ENCODE measurements around the gene CCDC85A. TPM values are rescaled to one million over a fixed set of nuclear protein-coding genes. Genes with fewer than 3 reads are reported as not detected.

The CCDC85A gene
- total RNA-seq, 1 donor from 2014 or later: not detected

DNA sequence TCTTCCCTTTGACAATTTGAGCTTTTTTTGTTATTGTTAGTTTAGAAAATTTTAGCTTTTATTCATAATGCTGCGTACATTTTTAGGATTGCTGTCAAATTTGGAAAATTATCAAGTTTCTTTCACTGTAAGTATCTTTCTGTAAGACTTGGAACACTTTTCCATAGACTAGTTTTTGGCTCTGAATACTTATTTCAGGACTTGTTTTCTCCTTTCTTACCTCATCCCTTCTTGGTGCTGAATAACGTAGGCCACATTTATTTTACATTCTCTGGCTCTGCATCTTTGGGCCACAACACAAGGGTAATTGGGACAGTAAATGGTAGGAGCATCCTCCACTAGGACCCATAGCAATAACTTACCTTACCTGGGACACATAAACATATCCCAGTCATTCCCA, 85.1 kb downstream of the CCDC85A start:
- DNase-seq (no peak), ATAC-seq (ENCODE audit: low read depth) (no peak)
- no peaks in the 10 kb centered on the region for H3K36me3 Mint-ChIP-seq (ENCODE audit: low read depth)
- no peaks in the 10 kb centered on the region for H3K9me3 Mint-ChIP-seq
- no peaks in the 10 kb centered on the region for H3K27me3 Mint-ChIP-seq
- no peaks in the 10 kb centered on the region for H3K4me1 Mint-ChIP-seq
- no peak overlapping the region for H3K27ac Mint-ChIP-seq
- ChIA-PET POLR2A (no interaction called here), CTCF (no interaction called here)
- TF ChIP-seq, protein P1, sequence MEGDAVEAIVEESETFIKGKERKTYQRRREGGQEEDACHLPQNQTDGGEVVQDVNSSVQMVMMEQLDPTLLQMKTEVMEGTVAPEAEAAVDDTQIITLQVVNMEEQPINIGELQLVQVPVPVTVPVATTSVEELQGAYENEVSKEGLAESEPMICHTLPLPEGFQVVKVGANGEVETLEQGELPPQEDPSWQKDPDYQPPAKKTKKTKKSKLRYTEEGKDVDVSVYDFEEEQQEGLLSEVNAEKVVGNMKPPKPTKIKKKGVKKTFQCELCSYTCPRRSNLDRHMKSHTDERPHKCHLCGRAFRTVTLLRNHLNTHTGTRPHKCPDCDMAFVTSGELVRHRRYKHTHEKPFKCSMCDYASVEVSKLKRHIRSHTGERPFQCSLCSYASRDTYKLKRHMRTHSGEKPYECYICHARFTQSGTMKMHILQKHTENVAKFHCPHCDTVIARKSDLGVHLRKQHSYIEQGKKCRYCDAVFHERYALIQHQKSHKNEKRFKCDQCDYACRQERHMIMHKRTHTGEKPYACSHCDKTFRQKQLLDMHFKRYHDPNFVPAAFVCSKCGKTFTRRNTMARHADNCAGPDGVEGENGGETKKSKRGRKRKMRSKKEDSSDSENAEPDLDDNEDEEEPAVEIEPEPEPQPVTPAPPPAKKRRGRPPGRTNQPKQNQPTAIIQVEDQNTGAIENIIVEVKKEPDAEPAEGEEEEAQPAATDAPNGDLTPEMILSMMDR (IDR thresholded peaks at IDR 0.05): no peak
- H3K4me3 Mint-ChIP-seq: no peak overlapping the region
- intact Hi-C loops (cut with micrococcal nuclease): no loop called here

DNA sequence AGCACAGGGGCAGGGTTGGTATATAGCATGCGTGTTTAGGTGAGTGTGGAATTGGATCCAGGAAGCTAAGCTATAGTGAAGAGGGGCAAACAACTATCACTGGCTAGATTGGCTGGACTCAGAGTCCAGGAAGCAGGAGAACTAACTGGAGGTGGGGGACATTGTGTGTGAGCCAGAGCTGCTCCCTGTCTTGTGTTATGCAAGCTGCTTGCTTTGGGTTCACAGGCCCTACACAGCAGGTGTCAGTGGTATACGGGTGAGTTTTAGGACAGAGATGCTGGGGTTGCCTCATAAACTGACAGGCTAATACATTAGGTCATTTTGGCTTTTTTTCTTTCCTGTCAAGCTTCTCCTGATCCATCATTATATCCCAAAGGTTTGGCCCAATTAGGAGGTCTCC, 87.5 kb downstream of the CCDC85A start:
- intact Hi-C loops (cut with micrococcal nuclease): no loop called here
- ATAC-seq (ENCODE audit: low read depth) (no peak), DNase-seq (no peak)
- TF ChIP-seq, protein P1 (IDR thresholded peaks at IDR 0.05): no peak
- ChIA-PET CTCF (no interaction called here), POLR2A (no interaction called here)
- Mint-ChIP-seq H3K9me3 (no peaks in the 10 kb centered on the region), H3K27me3 (no peaks in the 10 kb centered on the region), H3K36me3 (ENCODE audit: low read depth) (no peaks in the 10 kb centered on the region), H3K27ac (no peak overlapping the region), H3K4me3 (no peak overlapping the region), H3K4me1 (no peaks in the 10 kb centered on the region)

GRCh38 chr2:56285224-56285623, 101.4 kb downstream of the CCDC85A start:
- CTCF ChIA-PET: no interaction called here
- TF ChIP-seq, protein P1 (IDR thresholded peaks at IDR 0.05): no peak

GRCh38 chr2:56286936-56287335, 103.1 kb downstream of the CCDC85A start:
- Mint-ChIP-seq H3K4me1 (no peaks in the 10 kb centered on the region), H3K36me3 (ENCODE audit: low read depth) (no peaks in the 10 kb centered on the region), H3K27ac (no peak overlapping the region), H3K27me3 (no peaks in the 10 kb centered on the region), H3K4me3 (no peak overlapping the region), H3K9me3 (peaks cover 7% of the 10 kb centered on the region)
- intact Hi-C loops (cut with micrococcal nuclease): no loop called here
- ATAC-seq (ENCODE audit: low read depth): no peak
- TF ChIP-seq, protein P1 (IDR thresholded peaks at IDR 0.05): no peak
- DNase-seq: no peak
- ChIA-PET POLR2A (no interaction called here), CTCF (no interaction called here)

More at GRCh38 chr2:56285224-56285623, 101.4 kb downstream of the CCDC85A start:
- Mint-ChIP-seq H3K4me3 (no peak overlapping the region), H3K27ac (no peak overlapping the region), H3K9me3 (peaks cover 7% of the 10 kb centered on the region), H3K36me3 (ENCODE audit: low read depth) (no peaks in the 10 kb centered on the region), H3K27me3 (no peaks in the 10 kb centered on the region), H3K4me1 (no peaks in the 10 kb centered on the region)
- DNase-seq: no peak
- intact Hi-C loops (cut with micrococcal nuclease): no loop called here
- ATAC-seq (ENCODE audit: low read depth): no peak
- POLR2A ChIA-PET: no interaction called here

- ATAC-seq (ENCODE audit: low read depth) (no peak), DNase-seq (no peak)
- TF ChIP-seq, protein P1 (IDR thresholded peaks at IDR 0.05): no peak
- intact Hi-C loops (cut with micrococcal nuclease): no loop called here
- Mint-ChIP-seq H3K4me3 (no peak overlapping the region), H3K27me3 (no peaks in the 10 kb centered on the region), H3K9me3 (peaks cover 7% of the 10 kb centered on the region), H3K4me1 (no peaks in the 10 kb centered on the region), H3K27ac (no peak overlapping the region), H3K36me3 (ENCODE audit: low read depth) (no peaks in the 10 kb centered on the region)
- CTCF ChIA-PET: no interaction called here
- POLR2A ChIA-PET: no interaction called here
These were observed 103.7 kb downstream of the CCDC85A start for GRCh38 chr2:56287508-56287907.

Data from activated B cell treated with CpG ODN at 0.5 μM for 24 hours (primary cell).